Left renal cortex interstitium (tissue), 4 donors: Measurements from ENCODE around the gene RPS2. TPM values are rescaled to one million over a fixed set of nuclear protein-coding genes. Genes with fewer than 3 reads are reported as not detected.
A peak's percentile ranks its signal among the peaks of the same experiment; 100 is the strongest.

ENCODE experiments used
- DNase-seq, 4 donors: peaks; one replicate each; pipeline ENCODE4 v3.0.0-alpha.2; 2013; ENCODE audit warnings: low read depth in 4 of 4, low spot score in 2 of 4, missing footprints in 1 of 4
- polyA plus RNA-seq, 4 donors: library from polyadenylated mRNA; unstranded; fragments of 120-200 nt; gene quantifications; one replicate each; pipeline ENCODE4 v1.2.1, GENCODE V29; 2013; ENCODE audit not compliant: insufficient read length in 4 of 4

The RPS2 gene
- polyA plus RNA-seq, 4 donors: 1,679 to 2,513 (median 2,183) TPM

DNA sequence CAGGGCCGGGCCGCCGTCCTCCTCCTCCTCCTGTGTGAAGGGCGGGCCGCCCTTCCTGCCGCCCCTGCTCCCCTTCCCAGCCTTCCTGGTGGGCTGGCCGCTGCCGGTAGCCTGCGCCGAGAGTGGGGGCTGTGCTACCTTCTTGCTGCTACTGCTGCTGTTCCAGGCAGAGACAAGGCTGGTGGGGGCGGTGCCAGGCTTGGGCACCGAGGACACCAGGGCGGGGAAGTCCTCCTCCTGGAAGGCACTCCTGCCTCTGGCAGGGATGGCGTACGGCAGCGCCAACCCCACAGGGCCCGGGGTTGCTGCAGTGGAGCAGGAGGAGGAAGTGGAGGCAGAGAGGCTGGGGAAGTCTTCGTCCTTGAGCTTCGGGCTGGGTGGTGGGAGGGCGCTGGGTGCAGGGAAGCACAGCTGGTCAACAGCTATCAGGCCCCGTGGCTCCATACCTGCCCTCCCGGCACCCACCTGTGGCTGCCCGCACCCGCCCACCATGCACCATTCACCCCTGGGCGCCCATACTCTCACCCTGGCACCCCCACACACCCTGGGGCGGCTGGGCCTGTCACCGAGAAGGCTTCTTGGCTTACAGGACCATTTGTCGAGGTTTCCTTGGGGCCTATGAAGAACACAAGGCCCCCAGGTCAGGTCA is 35.4 kb upstream of the RPS2 start:
- DNase-seq: no peak

DNA sequence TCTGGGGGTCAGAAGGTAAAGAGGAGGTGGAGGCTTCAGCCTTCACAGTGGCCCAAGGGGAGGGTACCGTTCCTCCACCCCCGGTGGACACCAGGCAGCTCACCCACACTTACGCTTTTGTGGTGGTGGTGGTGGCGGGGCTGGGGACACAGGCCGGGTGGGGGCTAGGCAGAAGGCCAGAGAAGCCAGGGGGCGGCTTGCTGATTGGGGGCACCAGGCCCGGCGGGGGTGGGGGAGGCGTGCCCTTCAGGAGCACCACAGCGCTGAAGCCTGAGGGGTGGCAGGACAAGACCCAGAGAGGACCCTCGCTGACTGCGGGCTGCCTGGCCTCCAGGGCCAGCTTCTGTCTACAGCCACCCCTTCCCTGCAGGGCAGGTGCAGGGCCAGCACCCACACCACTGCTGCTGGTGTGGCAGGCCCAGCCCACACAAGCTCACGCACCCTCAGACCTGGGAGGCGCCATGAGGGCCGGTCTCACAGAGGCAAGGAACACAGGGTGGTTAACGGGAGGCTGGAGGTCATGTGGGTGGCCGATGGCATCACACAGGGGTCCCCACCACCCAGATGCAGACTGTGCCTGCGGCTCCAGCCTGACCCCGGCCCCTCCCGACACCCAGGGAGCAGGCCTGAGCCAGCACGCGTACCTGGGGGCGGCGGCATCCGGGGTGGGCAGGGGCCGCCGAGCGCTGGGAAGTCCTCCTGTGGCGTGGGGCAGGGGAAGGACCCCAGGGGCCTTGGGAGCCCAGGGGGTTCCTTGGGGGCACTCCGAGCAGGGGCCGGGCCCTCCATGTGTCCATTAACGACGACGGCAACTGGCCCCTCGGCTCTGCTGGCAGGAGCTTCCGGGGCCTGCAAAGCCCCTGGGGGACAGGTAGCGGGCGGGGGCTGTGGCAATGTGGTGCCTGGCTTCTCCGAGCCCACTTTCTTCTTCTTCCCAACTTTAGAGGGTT is 34.5 kb upstream of the RPS2 start:
- no peak for DNase-seq

DNA sequence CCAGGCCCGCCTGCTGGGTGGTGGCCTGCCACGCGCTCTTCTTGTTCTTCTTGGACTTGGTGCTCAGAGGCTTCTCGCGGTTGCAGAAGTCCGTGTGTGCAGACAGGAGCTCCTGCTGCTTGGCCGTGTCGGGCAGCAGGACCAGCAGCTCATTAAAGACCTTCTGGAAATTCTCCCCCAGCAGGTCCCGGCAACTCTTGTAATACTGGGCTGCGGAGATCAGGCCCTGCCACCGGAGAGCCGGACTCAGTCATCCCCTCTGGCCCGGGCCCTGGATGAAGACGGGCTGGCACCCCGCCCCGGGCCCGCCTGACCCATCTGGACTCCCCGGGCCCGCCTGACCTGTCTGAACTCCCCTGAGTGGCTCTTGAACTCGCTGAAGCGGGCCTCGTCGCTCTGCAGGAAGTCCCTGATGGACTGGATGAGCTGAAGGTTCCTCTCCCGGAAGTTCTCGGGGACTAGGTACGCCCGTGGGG is 33.8 kb upstream of the RPS2 start:
- DNase-seq: no peak

DNA sequence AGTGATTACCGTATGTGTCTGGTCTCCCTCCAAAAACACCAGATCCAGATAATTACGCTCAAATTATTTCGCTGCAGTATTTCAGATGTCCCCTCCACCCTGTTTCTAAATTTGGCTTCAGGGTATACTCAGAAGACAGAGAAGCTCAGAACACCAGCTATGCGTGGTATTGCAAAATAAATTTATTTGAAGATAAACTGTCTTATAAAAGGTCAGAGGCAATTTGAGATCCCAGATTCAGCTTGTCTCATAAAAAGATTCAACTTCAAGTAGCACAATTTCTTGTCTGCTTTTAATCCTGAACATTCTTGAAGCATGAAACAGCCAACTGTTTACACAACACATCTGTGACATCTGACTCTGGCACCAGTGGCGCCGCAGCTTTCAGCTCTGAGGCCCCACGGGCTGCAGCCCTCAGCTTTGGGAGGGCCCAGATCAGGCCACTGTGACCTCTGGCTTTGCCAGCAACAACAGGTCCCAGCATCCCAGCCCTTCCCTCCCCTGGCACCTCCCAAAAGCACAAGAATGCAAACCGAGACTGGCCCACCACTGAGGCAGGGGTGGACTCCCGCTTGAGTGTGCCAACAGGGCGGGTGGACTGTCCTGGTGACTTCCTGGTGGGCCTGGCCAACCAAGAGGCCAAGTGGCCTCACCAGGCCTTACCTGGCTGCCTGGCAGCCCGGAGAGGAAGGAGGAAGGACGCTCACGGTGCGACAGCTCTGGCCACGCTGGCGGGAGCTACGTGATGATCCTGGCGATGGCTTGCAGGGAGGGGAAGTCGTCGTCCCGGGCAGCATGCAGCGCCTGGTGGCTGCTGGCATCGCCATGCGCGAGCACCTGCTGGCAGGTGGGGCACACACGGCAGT is 33.1 kb upstream of the RPS2 start:
- no peak for DNase-seq

DNA sequence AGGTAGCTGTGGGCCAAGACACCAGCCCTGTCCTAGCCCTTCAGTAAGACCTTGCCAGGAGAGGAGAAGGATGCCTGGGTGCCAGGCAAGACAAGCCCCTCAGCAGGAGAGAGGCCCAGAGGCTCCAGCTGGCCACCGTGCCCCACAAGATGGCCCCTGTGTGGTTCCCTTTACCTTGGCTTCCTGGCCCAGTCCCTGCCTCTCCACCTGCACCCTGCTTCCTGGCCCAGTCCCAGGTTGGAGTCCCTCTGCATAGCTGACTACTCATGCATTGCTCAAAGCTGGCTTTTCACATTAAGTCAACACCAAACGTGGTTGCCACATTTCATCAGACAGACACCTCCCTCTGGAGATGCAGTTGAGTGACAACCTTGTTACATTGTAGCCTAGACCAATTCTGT is 29.1 kb upstream of the RPS2 start:
- DNase-seq: no peak

DNA sequence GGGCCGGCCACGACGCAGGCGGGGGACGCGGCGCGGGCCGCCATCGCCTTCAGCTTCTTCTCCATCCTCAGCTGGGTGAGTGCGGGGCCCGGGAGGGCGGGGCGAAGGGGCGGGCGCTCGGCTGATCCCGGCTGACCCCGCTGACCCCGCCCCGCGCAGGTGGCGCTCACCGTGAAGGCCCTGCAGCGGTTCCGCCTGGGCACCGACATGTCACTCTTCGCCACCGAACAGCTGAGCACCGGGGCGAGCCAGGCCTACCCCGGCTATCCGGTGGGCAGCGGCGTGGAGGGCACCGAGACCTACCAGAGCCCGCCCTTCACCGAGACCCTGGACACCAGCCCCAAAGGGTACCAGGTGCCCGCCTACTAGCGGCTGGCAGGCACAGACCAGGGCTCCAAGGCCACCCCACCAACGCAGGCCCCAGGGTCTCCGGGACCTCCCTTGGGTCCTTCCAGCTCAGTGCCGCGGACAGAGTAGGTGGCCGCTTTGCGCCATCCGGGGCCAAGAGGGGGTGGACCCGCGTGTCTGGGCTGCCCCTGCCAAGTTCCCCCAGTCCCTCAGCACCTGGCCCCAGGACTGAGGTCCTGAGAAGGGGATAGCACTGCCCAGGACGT is 28.2 kb upstream of the RPS2 start:
- no peak for DNase-seq

DNA sequence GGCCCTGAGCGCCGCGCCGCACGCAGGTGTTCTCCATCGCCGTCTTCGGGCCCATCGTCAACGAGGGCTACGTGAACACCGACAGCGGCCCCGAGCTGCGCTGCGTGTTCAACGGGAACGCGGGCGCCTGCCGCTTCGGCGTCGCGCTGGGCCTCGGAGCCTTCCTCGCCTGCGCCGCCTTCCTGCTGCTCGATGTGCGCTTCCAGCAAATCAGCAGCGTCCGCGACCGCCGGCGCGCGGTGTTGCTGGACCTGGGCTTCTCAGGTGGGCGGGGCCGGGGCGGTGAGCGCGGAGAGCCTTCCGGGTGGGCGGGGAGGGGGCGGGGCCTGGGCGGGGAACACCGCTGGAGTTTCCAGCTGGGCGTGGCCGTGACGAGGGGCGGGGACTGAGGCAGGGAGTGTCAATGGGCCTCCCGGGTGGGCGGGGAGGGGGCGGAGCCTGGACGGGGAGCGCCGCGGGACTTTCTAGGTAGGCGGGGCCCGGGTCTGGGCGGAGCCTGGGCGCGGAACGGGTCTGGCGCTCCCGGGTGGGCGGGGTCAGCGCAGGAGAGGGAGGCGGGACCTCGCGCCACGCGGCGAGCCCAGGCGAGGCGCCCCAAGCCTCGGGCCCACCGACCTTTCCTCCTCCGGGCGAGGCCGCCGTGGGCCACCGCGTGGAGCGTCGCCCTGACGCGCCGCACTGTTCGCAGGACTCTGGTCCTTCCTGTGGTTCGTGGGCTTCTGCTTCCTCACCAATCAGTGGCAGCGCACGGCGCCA is 27.5 kb upstream of the RPS2 start:
- DNase-seq: peak in 3 of 4 donors; percentile 65 to 77 (median 70)

DNA sequence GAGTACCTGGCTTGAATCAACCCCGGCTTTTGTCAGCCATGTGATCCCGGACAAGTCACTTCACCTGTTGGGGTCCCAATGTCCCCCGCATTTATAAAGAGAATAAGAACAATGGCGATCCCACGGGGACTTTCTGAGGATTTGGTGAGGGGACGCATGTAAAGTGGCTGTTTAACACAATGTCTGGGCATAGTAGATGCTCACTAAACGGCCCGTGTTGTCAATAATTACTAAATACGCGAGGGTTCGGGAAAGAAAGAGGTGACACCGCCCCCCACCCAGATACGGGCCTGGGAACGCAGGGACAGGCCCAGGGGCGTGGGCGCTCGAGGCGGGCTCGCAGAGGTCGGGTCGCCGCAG is 26.9 kb upstream of the RPS2 start:
- DNase-seq: no peak

DNA sequence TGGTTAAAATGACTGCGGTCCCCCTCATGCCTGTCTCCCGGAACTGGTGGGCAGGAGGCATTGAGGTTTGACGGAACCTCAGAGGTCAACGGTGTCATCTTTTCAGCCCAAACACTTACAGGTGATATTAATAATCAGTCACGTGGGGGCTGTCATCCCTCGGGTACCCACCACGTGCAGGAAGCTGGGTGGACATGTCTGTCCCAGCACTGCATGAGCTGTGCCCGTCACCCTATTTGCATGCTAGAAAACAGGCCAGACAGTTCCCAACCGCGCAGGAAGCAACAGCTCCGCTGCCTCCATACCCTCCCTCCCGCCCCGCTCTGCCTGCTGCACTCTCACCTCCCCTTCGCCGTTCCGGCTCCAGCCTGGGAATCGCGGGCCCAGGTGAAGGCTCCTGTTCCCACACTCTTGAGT is 26.5 kb upstream of the RPS2 start:
- no peak for DNase-seq

DNA sequence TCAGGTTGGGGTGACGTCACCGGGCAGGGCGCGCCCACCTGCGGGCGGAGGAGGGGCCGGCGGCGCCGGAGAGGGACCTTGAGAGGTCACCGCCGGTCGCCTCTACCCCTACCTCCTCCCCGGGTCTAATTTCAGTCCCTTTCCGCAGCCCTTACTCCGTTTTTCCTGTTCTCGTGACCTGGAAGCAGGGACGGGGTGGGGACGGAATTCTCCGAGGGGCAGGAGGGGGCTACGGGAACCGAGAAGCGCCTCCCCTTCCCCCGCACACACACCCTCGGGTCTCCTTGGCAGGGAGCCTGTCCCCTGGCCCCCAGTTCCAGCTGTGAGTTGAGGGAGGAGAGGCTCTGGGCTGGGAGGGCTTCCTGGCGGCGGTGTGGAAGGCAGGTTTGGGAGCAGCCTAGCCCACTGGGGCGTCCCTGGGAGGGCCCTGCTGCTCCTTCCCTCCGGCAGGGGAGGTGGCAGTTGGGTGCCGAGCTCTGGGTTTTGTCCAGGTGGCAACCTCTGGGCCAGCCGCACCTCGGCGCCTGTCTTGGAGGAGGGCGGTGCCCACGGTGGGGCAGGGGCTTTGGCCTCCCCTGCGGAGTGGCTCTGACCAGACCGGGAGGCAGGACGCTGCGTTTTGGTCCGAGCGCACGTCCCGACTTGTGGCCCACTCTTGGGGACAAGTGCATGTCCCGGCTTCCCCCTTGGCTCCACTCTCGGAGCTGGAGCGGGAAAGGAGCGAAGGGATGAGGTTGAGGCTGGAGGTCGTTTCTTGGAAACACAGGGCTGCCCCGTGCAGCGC is 25.9 kb upstream of the RPS2 start:
- no peak for DNase-seq

DNA sequence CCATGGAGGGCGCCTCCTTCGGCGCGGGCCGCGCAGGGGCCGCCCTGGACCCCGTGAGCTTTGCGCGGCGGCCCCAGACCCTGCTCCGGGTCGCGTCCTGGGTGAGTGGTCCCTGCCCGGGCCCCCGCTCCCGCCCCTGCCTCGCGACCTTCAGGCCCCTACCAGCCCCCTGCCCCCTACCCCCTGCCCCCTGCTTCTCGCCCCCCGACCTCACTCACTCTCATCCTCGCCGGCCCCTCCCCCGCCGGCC is 25.4 kb upstream of the RPS2 start:
- DNase-seq: no peak

DNA sequence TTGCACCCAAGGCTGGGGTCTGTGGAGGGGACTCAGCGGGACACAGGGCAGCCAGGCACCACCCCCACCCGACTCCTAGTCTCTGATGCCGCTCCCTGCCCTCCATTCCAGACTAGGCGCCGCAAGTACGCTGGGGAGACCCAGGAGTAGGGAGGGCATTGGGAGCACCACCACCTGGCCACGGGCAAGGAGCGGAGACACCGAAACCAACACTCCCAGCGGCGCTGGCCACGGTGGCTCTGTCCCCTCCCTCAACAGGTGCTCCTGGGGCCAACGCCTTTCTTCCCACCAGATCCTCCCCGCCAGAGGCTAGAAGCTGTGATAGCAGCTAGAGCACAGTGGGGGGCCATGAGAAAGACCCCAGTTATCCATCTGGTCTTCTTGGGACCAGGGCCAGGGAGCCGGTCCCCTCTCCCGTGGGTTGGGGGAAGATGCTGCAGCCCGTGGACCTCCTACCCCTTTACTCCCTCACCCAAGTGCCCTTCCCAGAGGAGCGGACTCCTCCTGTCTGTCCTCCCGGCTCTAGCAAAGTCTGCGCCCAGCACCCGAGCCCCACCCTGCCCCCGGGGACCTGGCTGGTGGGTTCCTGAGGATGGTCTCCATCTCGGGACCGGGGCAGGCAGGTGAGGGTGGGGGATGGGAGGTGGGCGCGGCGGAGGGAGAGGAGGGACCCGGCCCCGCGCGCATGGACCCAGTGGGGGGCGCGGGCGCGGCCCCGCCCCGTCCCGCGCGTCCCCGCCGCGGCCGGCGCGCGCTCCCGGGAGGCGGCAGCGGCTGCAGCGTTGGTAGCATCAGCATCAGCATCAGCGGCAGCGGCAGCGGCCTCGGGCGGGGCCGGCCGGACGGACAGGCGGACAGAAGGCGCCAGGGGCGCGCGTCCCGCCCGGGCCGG is 24.8 kb upstream of the RPS2 start, which contains the start of gene SYNGR3:
Gene SYNGR3 (plus strand): TSS at position 762 of the 892 bp plus-strand sequence. CDS start 133 bp downstream, outside the sequence.
- DNase-seq: no peak

DNA sequence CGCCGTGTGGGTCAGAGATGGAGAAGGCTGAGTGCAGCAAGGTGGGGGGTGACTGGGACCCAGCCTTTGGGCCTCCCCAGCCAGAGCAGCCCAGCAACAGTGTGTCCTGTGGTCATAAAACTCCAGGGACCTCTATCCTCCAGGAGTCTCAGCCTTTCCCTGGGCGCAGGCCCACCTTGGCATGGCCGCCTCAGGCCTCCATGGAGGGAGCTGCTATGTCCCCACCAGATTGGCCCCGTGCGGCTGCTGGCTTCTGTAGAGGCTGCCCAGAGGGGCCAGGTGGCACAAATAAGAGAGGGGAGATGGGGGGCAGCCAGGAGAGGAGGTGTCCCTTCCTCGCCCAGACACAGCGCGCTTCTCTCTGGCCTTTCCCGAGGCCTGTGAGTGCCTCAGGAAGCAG is 22.6 kb upstream of the RPS2 start:
- no peak for DNase-seq

DNA sequence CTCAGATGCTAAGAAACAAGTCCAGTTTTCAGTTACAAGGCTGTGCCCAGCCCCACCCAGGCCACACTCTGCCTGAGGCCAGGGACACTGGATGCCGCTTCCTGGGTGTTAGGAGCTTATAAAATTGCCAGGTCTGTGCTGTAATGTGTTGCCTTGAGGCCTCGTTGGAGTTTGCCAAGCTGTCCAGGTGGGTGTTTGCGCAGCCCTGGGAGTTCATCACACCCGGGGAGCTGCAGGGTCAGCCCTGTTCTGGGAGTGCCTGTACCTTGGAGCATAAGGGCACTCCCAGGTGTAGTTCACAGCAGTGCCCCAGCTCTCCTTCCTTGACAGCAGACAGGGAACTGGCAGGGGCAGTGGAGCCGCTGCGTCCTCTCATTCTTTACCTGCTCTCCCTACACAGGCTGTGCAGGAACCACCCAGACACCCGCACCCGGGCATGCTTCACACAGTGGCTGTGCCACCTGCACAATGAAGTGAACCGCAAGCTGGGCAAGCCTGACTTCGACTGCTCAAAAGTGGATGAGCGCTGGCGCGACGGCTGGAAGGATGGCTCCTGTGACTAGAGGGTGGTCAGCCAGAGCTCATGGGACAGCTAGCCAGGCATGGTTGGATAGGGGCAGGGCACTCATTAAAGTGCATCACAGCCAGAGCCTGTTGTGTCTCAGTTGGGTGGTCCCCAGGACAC is 21.0 kb upstream of the RPS2 start:
- no peak for DNase-seq

DNA sequence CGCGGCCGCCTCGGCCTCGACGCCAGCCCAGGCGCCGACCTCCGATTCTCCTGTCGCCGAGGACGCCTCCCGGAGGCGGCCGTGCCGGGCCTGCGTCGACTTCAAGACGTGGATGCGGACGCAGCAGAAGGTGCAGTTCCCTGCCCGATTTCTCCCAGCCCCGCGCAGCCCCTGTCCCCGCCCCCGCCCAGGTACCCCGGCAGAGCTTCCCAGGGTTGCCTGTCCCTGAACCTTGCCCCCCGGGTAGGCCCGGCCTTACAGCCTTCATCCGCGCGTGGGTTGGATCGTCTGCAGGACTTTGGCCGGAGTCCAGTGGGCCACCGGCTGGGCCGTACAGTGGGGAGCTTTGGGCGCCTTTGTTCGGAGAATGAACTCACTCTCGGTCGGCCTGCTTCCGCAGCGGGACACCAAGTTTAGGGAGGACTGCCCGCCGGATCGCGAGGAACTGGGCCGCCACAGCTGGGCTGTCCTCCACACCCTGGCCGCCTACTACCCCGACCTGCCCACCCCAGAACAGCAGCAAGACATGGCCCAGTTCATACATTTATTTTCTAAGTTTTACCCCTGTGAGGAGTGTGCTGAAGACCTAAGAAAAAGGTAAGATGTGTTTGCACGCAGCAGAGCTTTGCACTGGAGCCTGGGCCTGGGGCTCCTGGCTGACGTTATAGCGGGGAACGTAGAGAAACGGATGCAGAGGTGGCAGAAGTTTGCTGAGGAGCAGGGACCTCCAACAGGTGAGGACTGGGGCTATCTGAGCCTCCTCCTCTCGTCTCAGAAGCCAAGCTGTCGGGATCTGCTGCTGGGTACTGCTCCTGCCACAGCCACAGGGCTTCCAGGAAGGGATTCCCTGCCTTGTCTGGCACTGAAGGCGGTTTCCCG is 20.0 kb upstream of the RPS2 start:
- no peak for DNase-seq

DNA sequence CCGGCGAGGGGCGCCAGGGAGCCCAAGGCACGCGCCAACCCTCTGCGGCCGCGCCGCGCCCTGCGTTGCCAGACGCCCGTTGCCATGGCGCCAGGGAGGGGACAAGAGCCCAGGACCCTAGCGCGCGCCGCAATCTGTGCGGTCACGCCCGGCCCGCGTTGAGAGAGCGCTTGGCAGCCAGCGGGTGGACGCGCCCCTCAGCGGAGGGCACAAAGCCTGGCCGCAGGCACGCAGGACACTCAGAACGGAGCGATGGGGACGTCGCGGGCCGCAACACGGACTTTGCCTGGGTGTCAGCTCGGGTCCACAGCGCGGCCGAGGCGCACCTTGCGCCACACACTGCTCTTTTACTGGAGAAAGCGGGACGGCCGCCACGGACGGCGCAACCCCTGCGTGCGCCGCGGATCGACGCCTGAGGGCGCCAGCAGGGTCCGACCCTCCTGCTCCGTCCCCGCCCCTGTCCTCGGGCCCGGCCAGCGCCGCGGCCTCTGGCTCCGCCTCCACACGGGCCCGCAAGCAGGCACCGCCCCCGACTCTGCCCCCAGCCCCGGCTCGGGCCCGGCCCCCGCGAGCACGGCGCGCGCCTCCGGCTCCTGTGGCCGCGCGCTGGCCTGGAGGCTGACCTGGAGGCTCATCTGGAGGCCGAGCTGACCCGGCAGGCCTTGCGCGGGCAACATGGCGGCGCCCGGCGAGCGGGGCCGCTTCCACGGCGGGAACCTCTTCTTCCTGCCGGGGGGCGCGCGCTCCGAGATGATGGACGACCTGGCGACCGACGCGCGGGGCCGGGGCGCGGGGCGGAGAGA is 19.1 kb upstream of the RPS2 start, which contains the start of gene GFER:
Gene GFER (plus strand): TSS at position 650 of the 803 bp plus-strand sequence. CDS start 26 bp downstream, at position 676.
- peak in 3 of 4 donors; percentile 78 to 86 (median 79) for DNase-seq
